Activated CD4-positive, alpha-beta T cell treated with anti-CD3 and anti-CD28 coated beads, Interleukin-10, Interleukin-2, amounts not matched to agents 100 ng/mL and 50 ng/mL, durations not matched to agents 16 hours and 8 hours (primary cell): ENCODE measurements around the gene MRO.
"Not testable (repeated sequence)": the region's sequence is repeated elsewhere in the genome, so short reads cannot be mapped to it uniquely, and the experiment has no call there.

Experiments
- DNase-seq: peaks from one replicate; pipeline ENCODE4 v3.0.0-alpha.2; 2020

The MRO gene

GRCh38 chr18:50819728-50820378 lies at the start of gene MRO:
Gene MRO (minus strand): TSS chr18:50820016. CDS start chr18:50809400, 10,616 bp downstream.
- DNase-seq, result peak; percentile 85

- no peak for DNase-seq
Measured at GRCh38 chr18:50869150-50869549, 49.3 kb upstream of the MRO start.

- DNase-seq, result no peak
Measured at GRCh38 chr18:50866765-50867164, 46.9 kb upstream of the MRO start.

GRCh38 chr18:50863840-50864375 lies 44.1 kb upstream of the MRO start:
- no peak for DNase-seq

- DNase-seq, result no peak
Measured at GRCh38 chr18:50862401-50862800, 42.6 kb upstream of the MRO start.

GRCh38 chr18:50861617-50862016 lies 41.8 kb upstream of the MRO start:
- DNase-seq, result no peak

- DNase-seq, result no peak
Measured at GRCh38 chr18:50859793-50860555, 40.2 kb upstream of the MRO start.

GRCh38 chr18:50857694-50858093 lies 37.9 kb upstream of the MRO start:
- DNase-seq, result no peak

GRCh38 chr18:50857166-50857565 lies 37.4 kb upstream of the MRO start:
- not testable (repeated sequence) for DNase-seq

GRCh38 chr18:50855976-50856757 lies 36.4 kb upstream of the MRO start:
- no peak for DNase-seq

GRCh38 chr18:50853863-50854271 lies 34.1 kb upstream of the MRO start:
- no peak for DNase-seq

GRCh38 chr18:50850307-50851065 lies 30.7 kb upstream of the MRO start:
- DNase-seq, result no peak

- no peak for DNase-seq
Measured at GRCh38 chr18:50849419-50849821, 29.6 kb upstream of the MRO start.

- no peak for DNase-seq
Measured at GRCh38 chr18:50848991-50849390, 29.2 kb upstream of the MRO start.

GRCh38 chr18:50848061-50848551 lies 28.3 kb upstream of the MRO start:
- no peak for DNase-seq

GRCh38 chr18:50847192-50847591 lies 27.4 kb upstream of the MRO start:
- peak; percentile 2 for DNase-seq

- no peak for DNase-seq
Measured at GRCh38 chr18:50844960-50845359, 25.1 kb upstream of the MRO start.

- DNase-seq, result no peak
Measured at GRCh38 chr18:50844554-50844953, 24.7 kb upstream of the MRO start.

- DNase-seq, result no peak
Measured at GRCh38 chr18:50842846-50843245, 23.0 kb upstream of the MRO start.

GRCh38 chr18:50839996-50840395 lies 20.2 kb upstream of the MRO start:
- no peak for DNase-seq

- no peak for DNase-seq
Measured at GRCh38 chr18:50839341-50839740, 19.5 kb upstream of the MRO start.

GRCh38 chr18:50836521-50836957 lies 16.7 kb upstream of the MRO start:
- no peak for DNase-seq
